T-cell (primary cell): ENCODE results near the gene LUZP2. TPM values are rescaled to one million over a fixed set of nuclear protein-coding genes. Genes with fewer than 3 reads are reported as not detected.

Experiments
- ATAC-seq, 4 experiments: fragments of 200-7000 bp in 3 of 4; fragments of 150-1000 bp in 1 of 4; cut with Tn5 transposase; replicated peaks in 1 of 4; 1 replicate in 3 of 4; 2 replicates in 1 of 4; pipeline ENCODE4 v1.10.0; 2021; ENCODE audit warnings: moderate library complexity in 3 of 4, mild to moderate bottlenecking in 2 of 4, moderate number of reproducible peaks in 1 of 4
- CTCF ChIA-PET, 2 donors: fragments of 300-600 bp; sonication (Branson Sonifier 250); formaldehyde crosslinking; loops; one replicate each; lab custom pipeline; 2022; ENCODE audit warnings: antibody characterized with exemption in 2 of 2; lab: Charles Lee
- POLR2A ChIA-PET, 2 donors: fragments of 300-600 bp; sonication (Branson Sonifier 250); formaldehyde crosslinking; loops; one replicate each; lab custom pipeline; 2022; ENCODE audit warnings: antibody characterized with exemption in 2 of 2; lab: Charles Lee
- DNase-seq, 35 experiments: peaks; one replicate each; pipeline versions ENCODE4 v3.0.0 to v3.0.0-alpha.2; 2013 to 2023
- H3K27ac ChIP-seq: one replicate; pipeline ENCODE4 v1.5.1; 2013; ENCODE audit warnings: low read length
- H3K27me3 ChIP-seq, 2 experiments: replicated peaks in 1 of 2; 1 replicate in 1 of 2; 2 replicates in 1 of 2; pipeline versions ENCODE4 v1.6.1 to v1.7.0; 2013; ENCODE audit warnings: low read length in 1 of 2, mixed read lengths in 1 of 2; ENCODE audit not compliant: control insufficient read depth in 2 of 2, insufficient read depth in 2 of 2; ENCODE audit errors: extremely low read depth in 1 of 2
- H3K36me3 ChIP-seq, 2 donors: 1 replicate in 1 of 2; 2 replicates in 1 of 2; pipeline versions ENCODE4 v1.6.1 to v1.7.0; 2013; ENCODE audit warnings: low read length in 1 of 2; ENCODE audit not compliant: control insufficient read depth in 2 of 2, insufficient read depth in 1 of 2; ENCODE audit errors: extremely low read depth in 1 of 2
- H3K4me1 ChIP-seq, 2 experiments: 1 replicate in 1 of 2; 2 replicates in 1 of 2; pipeline versions ENCODE4 v1.6.1 to v1.7.0; 2013; ENCODE audit warnings: low read length in 2 of 2, mixed read lengths in 1 of 2; ENCODE audit not compliant: insufficient read depth in 2 of 2, control insufficient read depth in 1 of 2; ENCODE audit errors: extremely low read depth in 1 of 2
- H3K4me3 ChIP-seq, 2 donors: 1 replicate in 1 of 2; 2 replicates in 1 of 2; pipeline versions ENCODE4 v1.5.1 to v1.7.0; 2013; ENCODE audit warnings: mild to moderate bottlenecking in 2 of 2, low read length in 1 of 2, moderate library complexity in 1 of 2; ENCODE audit not compliant: control insufficient read depth in 1 of 2; ENCODE audit errors: extremely low read depth in 1 of 2
- H3K9me3 ChIP-seq: 2 replicates; pipeline ENCODE4 v1.7.0; 2013
- H3K27ac Mint-ChIP-seq, 2 donors: one replicate each; pipeline ENCODE4 v1.8.0; 2020 to 2021; ENCODE audit warnings: mild to moderate bottlenecking in 2 of 2, mixed read lengths in 2 of 2
- H3K27me3 Mint-ChIP-seq, 2 donors: one replicate each; pipeline ENCODE4 v1.8.0; 2021 to 2022; ENCODE audit warnings: mixed read lengths in 2 of 2
- H3K36me3 Mint-ChIP-seq: one replicate; pipeline ENCODE4 v1.8.0; 2021; ENCODE audit warnings: mixed read lengths
- H3K4me1 Mint-ChIP-seq, 3 donors: one replicate each; pipeline ENCODE4 v1.8.0; 2020 to 2022; ENCODE audit warnings: mixed read lengths in 3 of 3, mild to moderate bottlenecking in 1 of 3
- H3K4me3 Mint-ChIP-seq, 3 donors: one replicate each; pipeline ENCODE4 v1.8.0; 2020 to 2022; ENCODE audit warnings: mild to moderate bottlenecking in 3 of 3, mixed read lengths in 3 of 3, moderate library complexity in 3 of 3
- H3K9me3 Mint-ChIP-seq, 3 donors: one replicate each; pipeline ENCODE4 v1.8.0; 2020 to 2022; ENCODE audit warnings: mixed read lengths in 3 of 3
- WGBS: methylation state at CpG from one replicate; pipeline ENCODE4 v1.1.5; 2013; ENCODE audit warnings: missing lambda C conversion rate; ENCODE audit not compliant: insufficient coverage; 5-methylcytosine and 5-hydroxymethylcytosine counted together
- total RNA-seq, 35 experiments: library from RNA in 6 of 35; stranded (reverse) in 6 of 35; fragments of 120-200 nt in 1 of 35; gene quantifications; one replicate each; pipeline versions ENCODE4 v1.2.1 to v1.2.4 and lab custom pipeline; 2013 to 2026

The LUZP2 gene
- total RNA-seq, 5 donors from 2014 or later (not counting 1 experiment from before 2014, with no cell fraction given), result not detected

GRCh38 chr11:24773322-24773721 lies 276.5 kb downstream of the LUZP2 start:
- no peak for DNase-seq
- H3K36me3 Mint-ChIP-seq, result no peaks in the 10 kb centered on the region
- peaks cover 3 to 19% (median 16%) of the 10 kb centered on the region in 3 donors for H3K9me3 Mint-ChIP-seq
- H3K4me3 ChIP-seq, result no peak overlapping the region
- no peak overlapping the region for H3K27ac ChIP-seq
- ChIA-PET CTCF (no interaction called here), POLR2A (no interaction called here)
- no peak overlapping the region for H3K27ac Mint-ChIP-seq
- H3K36me3 ChIP-seq, result no peaks in the 10 kb centered on the region
- ATAC-seq, result no peak
- no peak overlapping the region for H3K4me3 Mint-ChIP-seq
- no peaks in the 10 kb centered on the region for H3K27me3 Mint-ChIP-seq
- H3K27me3 ChIP-seq, result no peaks in the 10 kb centered on the region
- 83% methylated on average over 1 of the region's 3 CpGs for WGBS
- H3K4me1 Mint-ChIP-seq, result no peaks in the 10 kb centered on the region
- H3K4me1 ChIP-seq, result no peaks in the 10 kb centered on the region
- H3K9me3 ChIP-seq, result no peaks in the 10 kb centered on the region

GRCh38 chr11:24779791-24780190 lies 282.9 kb downstream of the LUZP2 start:
- Histone ChIP-seq H3K27ac (no peak overlapping the region), H3K4me3 (no peak overlapping the region), H3K36me3 (no peaks in the 10 kb centered on the region), H3K27me3 (no peaks in the 10 kb centered on the region), H3K4me1 (no peaks in the 10 kb centered on the region), H3K9me3 (no peaks in the 10 kb centered on the region)
- WGBS, result no CpG with 5 or more reads among the region's 2 CpGs
- Mint-ChIP-seq H3K9me3 (peaks cover 12 to 15% (median 12%) of the 10 kb centered on the region in 3 donors), H3K4me1 (no peaks in the 10 kb centered on the region), H3K27ac (no peak overlapping the region), H3K36me3 (no peaks in the 10 kb centered on the region), H3K4me3 (no peak overlapping the region), H3K27me3 (no peaks in the 10 kb centered on the region)
- no peak for DNase-seq
- no peak for ATAC-seq
- ChIA-PET CTCF (no interaction called here), POLR2A (no interaction called here)

DNA sequence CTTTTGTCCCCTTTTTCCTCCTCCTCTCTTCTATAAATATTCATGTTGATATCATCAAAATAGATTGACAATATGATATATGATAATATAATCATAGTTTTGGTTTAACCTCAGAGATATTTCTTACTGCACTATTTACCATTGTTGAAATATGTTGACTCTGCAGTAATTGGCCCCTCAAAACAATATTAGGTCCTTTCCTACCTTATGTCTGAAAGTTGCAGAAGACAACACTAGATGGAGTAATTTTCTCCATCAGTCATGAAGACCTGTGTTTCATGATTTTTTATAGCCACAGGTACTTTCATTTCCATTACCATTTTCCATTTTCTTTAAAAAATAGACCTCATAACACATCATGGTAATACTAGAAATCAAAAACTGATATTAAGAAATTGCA lies 284.4 kb downstream of the LUZP2 start:
- H3K4me1 ChIP-seq, result no peaks in the 10 kb centered on the region
- DNase-seq (no peak), ATAC-seq (no peak)
- Mint-ChIP-seq H3K4me1 (no peaks in the 10 kb centered on the region), H3K36me3 (no peaks in the 10 kb centered on the region), H3K27ac (no peak overlapping the region), H3K9me3 (peaks cover 12 to 17% (median 16%) of the 10 kb centered on the region in 3 donors), H3K27me3 (no peaks in the 10 kb centered on the region), H3K4me3 (no peak overlapping the region)
- H3K36me3 ChIP-seq, result no peaks in the 10 kb centered on the region
- no peaks in the 10 kb centered on the region for H3K9me3 ChIP-seq
- no peaks in the 10 kb centered on the region for H3K27me3 ChIP-seq
- ChIA-PET CTCF (no interaction called here), POLR2A (no interaction called here)
- no peak overlapping the region for H3K27ac ChIP-seq
- H3K4me3 ChIP-seq, result no peak overlapping the region

- no peak for ATAC-seq
- Mint-ChIP-seq H3K27me3 (no peaks in the 10 kb centered on the region), H3K9me3 (peaks cover 7 to 15% (median 8%) of the 10 kb centered on the region in 3 donors), H3K27ac (no peak overlapping the region), H3K4me1 (no peaks in the 10 kb centered on the region), H3K4me3 (no peak overlapping the region), H3K36me3 (no peaks in the 10 kb centered on the region)
- Histone ChIP-seq H3K4me1 (no peaks in the 10 kb centered on the region), H3K27ac (no peak overlapping the region), H3K9me3 (no peaks in the 10 kb centered on the region), H3K4me3 (no peak overlapping the region), H3K27me3 (no peaks in the 10 kb centered on the region), H3K36me3 (no peaks in the 10 kb centered on the region)
- CTCF ChIA-PET, result no interaction called here
- no peak for DNase-seq
- POLR2A ChIA-PET, result no interaction called here
- WGBS, result no CpG with 5 or more reads among the region's 2 CpGs
Measured at GRCh38 chr11:24793479-24793878, 296.6 kb downstream of the LUZP2 start.

DNA sequence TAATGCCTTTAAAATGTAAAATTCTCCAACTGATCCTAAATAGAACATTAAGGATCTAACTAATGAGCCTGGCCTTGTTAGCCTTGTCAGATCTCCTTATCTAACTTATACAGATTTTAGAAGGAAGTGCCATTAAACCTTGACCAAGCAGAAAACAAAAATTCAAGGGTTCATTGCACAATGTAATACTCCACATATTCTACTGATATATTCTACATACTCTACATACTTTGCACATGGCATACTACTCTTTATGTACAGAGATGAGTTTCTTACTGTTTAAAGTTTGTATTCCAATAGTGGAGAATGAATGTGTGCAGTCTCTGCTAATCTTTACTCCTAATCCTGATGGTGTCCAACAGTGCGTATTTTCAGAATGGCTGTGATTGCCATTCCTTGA lies 297.2 kb downstream of the LUZP2 start:
- Mint-ChIP-seq H3K4me3 (no peak overlapping the region), H3K4me1 (no peaks in the 10 kb centered on the region), H3K9me3 (peaks cover 4 to 15% (median 8%) of the 10 kb centered on the region in 3 donors), H3K36me3 (no peaks in the 10 kb centered on the region), H3K27me3 (no peaks in the 10 kb centered on the region), H3K27ac (no peak overlapping the region)
- no peak overlapping the region for H3K4me3 ChIP-seq
- no peaks in the 10 kb centered on the region for H3K9me3 ChIP-seq
- ATAC-seq (no peak), DNase-seq (no peak)
- H3K27me3 ChIP-seq, result no peaks in the 10 kb centered on the region
- ChIA-PET POLR2A (no interaction called here), CTCF (no interaction called here)
- H3K4me1 ChIP-seq, result no peaks in the 10 kb centered on the region
- no peak overlapping the region for H3K27ac ChIP-seq
- no CpG with 5 or more reads among the region's 1 CpG for whole genome bisulfite sequencing
- H3K36me3 ChIP-seq, result no peaks in the 10 kb centered on the region

GRCh38 chr11:24805671-24806070 lies 308.8 kb downstream of the LUZP2 start:
- Histone ChIP-seq H3K9me3 (no peaks in the 10 kb centered on the region), H3K4me3 (no peak overlapping the region), H3K36me3 (no peaks in the 10 kb centered on the region), H3K27ac (no peak overlapping the region), H3K4me1 (no peaks in the 10 kb centered on the region), H3K27me3 (no peaks in the 10 kb centered on the region)
- POLR2A ChIA-PET, result no interaction called here
- DNase-seq (no peak), ATAC-seq (no peak)
- Mint-ChIP-seq H3K27ac (no peak overlapping the region), H3K27me3 (no peaks in the 10 kb centered on the region), H3K4me3 (no peak overlapping the region), H3K9me3 (peaks cover 6 to 19% (median 8%) of the 10 kb centered on the region in 3 donors), H3K36me3 (no peaks in the 10 kb centered on the region), H3K4me1 (no peaks in the 10 kb centered on the region)
- 62% methylated on average over 2 of the region's 2 CpGs for WGBS
- CTCF ChIA-PET, result no interaction called here

- Histone ChIP-seq H3K4me3 (no peak overlapping the region), H3K27ac (no peak overlapping the region), H3K27me3 (no peaks in the 10 kb centered on the region), H3K9me3 (no peaks in the 10 kb centered on the region), H3K4me1 (no peaks in the 10 kb centered on the region), H3K36me3 (no peaks in the 10 kb centered on the region)
- H3K27me3 Mint-ChIP-seq, result no peaks in the 10 kb centered on the region
- ChIA-PET POLR2A (no interaction called here), CTCF (no interaction called here)
- peaks cover 8 to 22% (median 9%) of the 10 kb centered on the region in 3 donors for H3K9me3 Mint-ChIP-seq
- no CpG with 5 or more reads among the region's 2 CpGs for WGBS
- no peak overlapping the region for H3K4me3 Mint-ChIP-seq
- ATAC-seq (no peak), DNase-seq (no peak)
- H3K36me3 Mint-ChIP-seq, result no peaks in the 10 kb centered on the region
- H3K27ac Mint-ChIP-seq, result no peak overlapping the region
- H3K4me1 Mint-ChIP-seq, result no peaks in the 10 kb centered on the region
Measured at GRCh38 chr11:24808173-24808572, 311.3 kb downstream of the LUZP2 start.
